ENCODE results near the gene SLC5A9. TPM values are rescaled to one million over a fixed set of nuclear protein-coding genes. Genes with fewer than 3 reads are reported as not detected.

The SLC5A9 gene
- total RNA-seq, 1 donor from 2014 or later, result not detected

- H3K36me3 Mint-ChIP-seq (ENCODE audit: unreplicated experiment), result no peaks in the 10 kb centered on the region
- H3K4me3 Mint-ChIP-seq (ENCODE audit: unreplicated experiment), result no peak overlapping the region
- H3K4me1 Mint-ChIP-seq (ENCODE audit: low read depth, unreplicated experiment), result peaks cover 4% of the 10 kb centered on the region
- DNase-seq, result no peak
- peaks cover 6% of the 10 kb centered on the region for H3K27me3 Mint-ChIP-seq (ENCODE audit: unreplicated experiment)
- no peak overlapping the region for H3K27ac Mint-ChIP-seq (ENCODE audit: unreplicated experiment)
- H3K9me3 Mint-ChIP-seq (ENCODE audit: unreplicated experiment), result peaks cover 2% of the 10 kb centered on the region
- TF ChIP-seq, protein P1, sequence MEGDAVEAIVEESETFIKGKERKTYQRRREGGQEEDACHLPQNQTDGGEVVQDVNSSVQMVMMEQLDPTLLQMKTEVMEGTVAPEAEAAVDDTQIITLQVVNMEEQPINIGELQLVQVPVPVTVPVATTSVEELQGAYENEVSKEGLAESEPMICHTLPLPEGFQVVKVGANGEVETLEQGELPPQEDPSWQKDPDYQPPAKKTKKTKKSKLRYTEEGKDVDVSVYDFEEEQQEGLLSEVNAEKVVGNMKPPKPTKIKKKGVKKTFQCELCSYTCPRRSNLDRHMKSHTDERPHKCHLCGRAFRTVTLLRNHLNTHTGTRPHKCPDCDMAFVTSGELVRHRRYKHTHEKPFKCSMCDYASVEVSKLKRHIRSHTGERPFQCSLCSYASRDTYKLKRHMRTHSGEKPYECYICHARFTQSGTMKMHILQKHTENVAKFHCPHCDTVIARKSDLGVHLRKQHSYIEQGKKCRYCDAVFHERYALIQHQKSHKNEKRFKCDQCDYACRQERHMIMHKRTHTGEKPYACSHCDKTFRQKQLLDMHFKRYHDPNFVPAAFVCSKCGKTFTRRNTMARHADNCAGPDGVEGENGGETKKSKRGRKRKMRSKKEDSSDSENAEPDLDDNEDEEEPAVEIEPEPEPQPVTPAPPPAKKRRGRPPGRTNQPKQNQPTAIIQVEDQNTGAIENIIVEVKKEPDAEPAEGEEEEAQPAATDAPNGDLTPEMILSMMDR (IDR thresholded peaks at IDR 0.05; ENCODE audit: partially characterized antibody, unreplicated experiment), result peak; percentile 64
These were observed 14.4 kb downstream of the SLC5A9 start for GRCh38 chr1:48236716-48237470.

DNA sequence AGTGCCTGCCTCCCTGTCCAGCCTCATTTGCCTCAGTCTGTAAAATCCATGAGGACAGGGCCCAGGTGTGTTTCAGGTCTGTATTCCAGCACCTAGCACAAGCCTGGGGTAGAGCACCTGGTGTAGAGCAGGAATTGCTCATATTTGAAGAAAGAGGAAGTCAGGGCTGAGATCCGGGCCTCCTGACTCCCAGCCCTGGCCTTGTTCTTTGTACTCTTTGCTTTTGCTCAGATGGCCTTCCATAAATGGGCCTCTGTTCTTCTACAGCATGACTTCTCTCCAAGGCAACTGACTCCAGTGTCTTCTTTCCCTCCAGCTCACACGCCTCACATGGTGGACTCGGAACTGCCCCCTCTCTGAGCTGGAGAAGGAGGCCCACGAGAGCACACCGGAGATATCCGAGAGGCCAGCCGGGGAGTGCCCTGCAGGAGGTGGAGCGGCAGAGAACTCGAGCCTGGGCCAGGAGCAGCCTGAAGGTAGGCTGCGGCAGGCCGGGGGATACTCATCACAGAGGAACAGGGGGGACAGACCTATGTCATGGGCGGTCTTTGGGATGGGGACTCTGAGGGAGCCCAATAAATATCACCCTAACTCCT, 19.7 kb downstream of the SLC5A9 start:
- no peak overlapping the region for H3K27ac Mint-ChIP-seq (ENCODE audit: unreplicated experiment)
- peaks cover 4% of the 10 kb centered on the region for H3K4me1 Mint-ChIP-seq (ENCODE audit: low read depth, unreplicated experiment)
- no peak overlapping the region for H3K4me3 Mint-ChIP-seq (ENCODE audit: unreplicated experiment)
- H3K9me3 Mint-ChIP-seq (ENCODE audit: unreplicated experiment), result no peaks in the 10 kb centered on the region
- TF ChIP-seq, protein P1 (IDR thresholded peaks at IDR 0.05; ENCODE audit: partially characterized antibody, unreplicated experiment), result no peak
- no peak for DNase-seq
- no peaks in the 10 kb centered on the region for H3K36me3 Mint-ChIP-seq (ENCODE audit: unreplicated experiment)
- H3K27me3 Mint-ChIP-seq (ENCODE audit: unreplicated experiment), result peaks cover 2% of the 10 kb centered on the region

GRCh38 chr1:48245106-48245505, 22.6 kb downstream of the SLC5A9 start:
- Mint-ChIP-seq H3K9me3 (ENCODE audit: unreplicated experiment) (peaks cover 2% of the 10 kb centered on the region), H3K27me3 (ENCODE audit: unreplicated experiment) (peaks cover 2% of the 10 kb centered on the region), H3K4me3 (ENCODE audit: unreplicated experiment) (no peak overlapping the region), H3K27ac (ENCODE audit: unreplicated experiment) (no peak overlapping the region), H3K36me3 (ENCODE audit: unreplicated experiment) (no peaks in the 10 kb centered on the region), H3K4me1 (ENCODE audit: low read depth, unreplicated experiment) (no peaks in the 10 kb centered on the region)
- no peak for DNase-seq
- TF ChIP-seq, protein P1 (IDR thresholded peaks at IDR 0.05; ENCODE audit: partially characterized antibody, unreplicated experiment), result no peak

- Mint-ChIP-seq H3K27ac (ENCODE audit: unreplicated experiment) (no peak overlapping the region), H3K4me3 (ENCODE audit: unreplicated experiment) (no peak overlapping the region)
- TF ChIP-seq, protein P1 (IDR thresholded peaks at IDR 0.05; ENCODE audit: partially characterized antibody, unreplicated experiment), result no peak
These were observed 24.2 kb downstream of the SLC5A9 start for GRCh38 chr1:48246727-48247126.

DNA sequence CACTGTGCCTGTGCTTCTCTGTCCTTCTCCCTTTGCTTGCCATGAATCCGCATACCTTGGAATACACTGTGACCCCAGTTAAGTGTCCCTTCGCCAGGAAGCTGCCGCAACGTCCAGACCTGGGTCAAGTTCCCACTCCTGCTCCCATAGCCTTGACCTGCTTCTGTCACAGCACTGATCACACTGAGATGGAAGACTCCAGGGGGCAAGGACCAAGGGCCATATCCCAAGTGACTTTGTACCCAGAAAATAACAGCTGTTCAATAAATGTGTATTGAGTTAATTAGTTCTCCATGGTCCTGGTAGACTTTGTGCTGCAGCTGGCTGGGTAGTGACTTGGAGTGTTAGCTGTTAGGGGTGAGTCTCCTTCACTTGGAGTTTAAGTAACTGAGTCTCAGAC, 25.8 kb downstream of the SLC5A9 start:
- Mint-ChIP-seq H3K27me3 (ENCODE audit: unreplicated experiment) (peaks cover 2% of the 10 kb centered on the region), H3K9me3 (ENCODE audit: unreplicated experiment) (peaks cover 2% of the 10 kb centered on the region), H3K27ac (ENCODE audit: unreplicated experiment) (no peak overlapping the region), H3K4me3 (ENCODE audit: unreplicated experiment) (no peak overlapping the region), H3K4me1 (ENCODE audit: low read depth, unreplicated experiment) (no peaks in the 10 kb centered on the region), H3K36me3 (ENCODE audit: unreplicated experiment) (no peaks in the 10 kb centered on the region)
- no peak for DNase-seq
- TF ChIP-seq, protein P1 (IDR thresholded peaks at IDR 0.05; ENCODE audit: partially characterized antibody, unreplicated experiment), result no peak

More at GRCh38 chr1:48246727-48247126, 24.2 kb downstream of the SLC5A9 start:
- H3K27me3 Mint-ChIP-seq (ENCODE audit: unreplicated experiment), result peaks cover 2% of the 10 kb centered on the region
- H3K36me3 Mint-ChIP-seq (ENCODE audit: unreplicated experiment), result no peaks in the 10 kb centered on the region
- no peak for DNase-seq
- peaks cover 2% of the 10 kb centered on the region for H3K9me3 Mint-ChIP-seq (ENCODE audit: unreplicated experiment)
- H3K4me1 Mint-ChIP-seq (ENCODE audit: low read depth, unreplicated experiment), result no peaks in the 10 kb centered on the region

All from glutamatergic neuron (in vitro differentiated cells).